ENCODE measurements around the gene ZFYVE26.

Gene ZFYVE26

GRCh38 chr14:67815573-67816225 is 691 bp downstream of the ZFYVE26 start:
- DNase-seq (ENCODE audit: low read depth) = no peak

- no peak for DNase-seq (ENCODE audit: low read depth)
These were observed 1.6 kb downstream of the ZFYVE26 start for GRCh38 chr14:67814821-67815220.

GRCh38 chr14:67806246-67806645 is 10.1 kb downstream of the ZFYVE26 start:
- no peak for DNase-seq (ENCODE audit: low read depth)

- no peak for DNase-seq (ENCODE audit: low read depth)
These were observed 15.6 kb downstream of the ZFYVE26 start for GRCh38 chr14:67800743-67801142.

GRCh38 chr14:67798731-67799130 is 17.7 kb downstream of the ZFYVE26 start:
- no peak for DNase-seq (ENCODE audit: low read depth)

GRCh38 chr14:67787673-67788072 is 28.7 kb downstream of the ZFYVE26 start:
- DNase-seq (ENCODE audit: low read depth) = no peak

GRCh38 chr14:67785270-67786109 is 30.9 kb downstream of the ZFYVE26 start:
- DNase-seq (ENCODE audit: low read depth) = no peak

GRCh38 chr14:67784244-67784823 is 32.1 kb downstream of the ZFYVE26 start:
- DNase-seq (ENCODE audit: low read depth) = no peak

GRCh38 chr14:67782090-67782489 is 34.3 kb downstream of the ZFYVE26 start:
- no peak for DNase-seq (ENCODE audit: low read depth)

GRCh38 chr14:67778792-67779191 is 37.6 kb downstream of the ZFYVE26 start:
- DNase-seq (ENCODE audit: low read depth) = no peak

- no peak for DNase-seq (ENCODE audit: low read depth)
These were observed 39.6 kb downstream of the ZFYVE26 start for GRCh38 chr14:67776653-67777322.

GRCh38 chr14:67773844-67774377 is 42.5 kb downstream of the ZFYVE26 start:
- DNase-seq (ENCODE audit: low read depth) = no peak

- no peak for DNase-seq (ENCODE audit: low read depth)
These were observed 48.2 kb downstream of the ZFYVE26 start for GRCh38 chr14:67768219-67768618.

- no peak for DNase-seq (ENCODE audit: low read depth)
These were observed 50.2 kb downstream of the ZFYVE26 start for GRCh38 chr14:67766035-67766680.

- no peak for DNase-seq (ENCODE audit: low read depth)
These were observed 51.1 kb downstream of the ZFYVE26 start for GRCh38 chr14:67765192-67765834.

GRCh38 chr14:67764496-67764895 is 51.9 kb downstream of the ZFYVE26 start:
- no peak for DNase-seq (ENCODE audit: low read depth)

GRCh38 chr14:67763158-67763822 is 53.1 kb downstream of the ZFYVE26 start:
- DNase-seq (ENCODE audit: low read depth) = no peak

GRCh38 chr14:67762051-67762450 is 54.3 kb downstream of the ZFYVE26 start:
- DNase-seq (ENCODE audit: low read depth) = no peak

GRCh38 chr14:67759916-67760315 is 56.5 kb downstream of the ZFYVE26 start:
- DNase-seq (ENCODE audit: low read depth) = no peak

GRCh38 chr14:67757175-67757574 is 59.2 kb downstream of the ZFYVE26 start:
- no peak for DNase-seq (ENCODE audit: low read depth)

GRCh38 chr14:67756496-67756895 is 59.9 kb downstream of the ZFYVE26 start:
- no peak for DNase-seq (ENCODE audit: low read depth)

Measured in stimulated activated CD8-positive, alpha-beta memory T cell treated with anti-CD3 and anti-CD28 coated beads, Interleukin-12 subunit alpha, Interleukin-12 subunit beta, amount 100 ng/mL, for 1 hour (primary cell).